NOMO-1 treated with dmso at 0.1 percent for 144 hours (cell line): ENCODE data around the gene DEAF1.

Source experiments
- DNase-seq: peaks from one replicate; lab custom pipeline; 2025; ENCODE audit not compliant: unreplicated experiment; lab: John Stamatoyannopoulos, UW

The DEAF1 gene

GRCh38 chr11:626475-627307 lies 68.3 kb downstream of the DEAF1 start, which contains the start of gene SCT:
SCT (minus strand) TSS chr11:627181; CDS start chr11:627143, 38 bp downstream.
- no peak for DNase-seq

- DNase-seq = no peak
Observed at GRCh38 chr11:625636-626268, 69.3 kb downstream of the DEAF1 start.

GRCh38 chr11:624705-625635 lies 70.1 kb downstream of the DEAF1 start, which contains the start of gene CDHR5:
CDHR5 (minus strand) TSS chr11:624955; CDS start chr11:624902, 53 bp downstream.
- DNase-seq = no peak

- DNase-seq = no peak
Observed at GRCh38 chr11:623999-624704, 70.9 kb downstream of the DEAF1 start.

DNA sequence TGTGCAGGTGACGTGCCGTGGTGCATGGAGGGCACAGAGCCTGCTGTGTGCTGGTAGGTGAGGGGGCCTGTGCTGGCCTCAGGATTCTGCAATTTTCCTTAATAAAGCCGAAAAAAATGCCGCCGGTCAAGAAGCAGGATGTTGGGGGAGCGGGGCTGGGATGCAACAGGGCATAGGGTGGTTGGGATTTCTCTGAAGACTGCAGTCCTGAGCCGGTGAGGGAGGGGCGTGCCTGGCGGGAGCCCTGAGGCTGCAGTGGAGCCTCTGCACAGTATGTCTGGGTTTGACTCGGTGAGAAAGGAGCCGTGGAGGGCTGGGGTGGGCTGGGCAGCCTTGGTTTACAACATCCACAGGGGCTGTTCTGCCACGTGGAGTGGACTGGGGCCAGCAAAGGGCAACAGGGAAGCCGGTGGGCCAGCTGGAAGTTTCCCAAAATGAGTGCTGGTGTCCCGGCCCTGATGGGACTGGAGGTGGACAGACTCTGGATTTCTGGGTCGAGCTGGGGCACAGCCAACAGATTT lies 71.6 kb downstream of the DEAF1 start:
- DNase-seq = no peak

GRCh38 chr11:621838-622237 lies 73.2 kb downstream of the DEAF1 start:
- DNase-seq = no peak

DNA sequence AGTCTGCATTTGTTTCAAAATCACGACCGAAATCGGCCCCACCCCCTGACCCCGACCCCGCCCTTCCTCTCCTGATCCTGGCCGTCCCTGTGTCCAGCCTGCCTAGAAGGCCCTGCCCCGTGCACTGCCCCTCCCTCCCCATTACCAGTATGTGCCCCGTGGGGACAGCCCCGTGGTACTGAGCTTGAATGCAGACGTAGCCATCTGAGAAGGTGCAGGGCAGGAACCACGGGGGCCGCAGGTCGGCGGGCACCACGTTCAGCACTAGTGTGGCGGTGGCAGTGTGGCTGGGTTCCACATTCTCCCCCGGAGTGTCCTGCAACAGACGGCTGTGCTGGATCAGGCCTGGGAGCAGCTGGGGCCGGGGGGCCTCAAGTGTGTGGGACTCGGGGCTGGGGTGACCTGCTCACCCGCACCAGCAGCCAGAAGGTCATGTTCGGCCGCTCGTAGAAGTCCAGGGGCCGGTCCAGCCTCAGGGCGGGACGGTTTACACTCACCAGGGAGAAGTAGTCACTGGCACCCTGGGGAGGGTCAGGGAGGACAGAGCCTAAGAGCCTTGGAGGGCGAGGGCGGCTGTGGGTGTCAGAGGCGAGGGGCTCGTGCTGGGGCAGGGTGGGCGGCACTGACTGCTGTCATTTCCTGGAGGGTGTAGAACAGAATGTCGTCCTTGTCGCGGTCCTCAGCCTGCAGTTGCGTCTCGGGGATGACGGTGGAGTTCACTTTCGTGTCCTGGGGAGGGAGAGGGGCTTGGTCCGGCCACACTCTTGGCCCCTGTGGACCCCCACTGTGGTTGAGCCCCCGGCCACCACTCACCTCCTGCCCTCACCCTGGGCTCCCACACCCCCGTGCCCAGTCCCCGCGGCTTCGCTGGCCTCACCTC lies 73.8 kb downstream of the DEAF1 start:
- no peak for DNase-seq

GRCh38 chr11:620201-620600 lies 74.8 kb downstream of the DEAF1 start:
- no peak for DNase-seq

DNA sequence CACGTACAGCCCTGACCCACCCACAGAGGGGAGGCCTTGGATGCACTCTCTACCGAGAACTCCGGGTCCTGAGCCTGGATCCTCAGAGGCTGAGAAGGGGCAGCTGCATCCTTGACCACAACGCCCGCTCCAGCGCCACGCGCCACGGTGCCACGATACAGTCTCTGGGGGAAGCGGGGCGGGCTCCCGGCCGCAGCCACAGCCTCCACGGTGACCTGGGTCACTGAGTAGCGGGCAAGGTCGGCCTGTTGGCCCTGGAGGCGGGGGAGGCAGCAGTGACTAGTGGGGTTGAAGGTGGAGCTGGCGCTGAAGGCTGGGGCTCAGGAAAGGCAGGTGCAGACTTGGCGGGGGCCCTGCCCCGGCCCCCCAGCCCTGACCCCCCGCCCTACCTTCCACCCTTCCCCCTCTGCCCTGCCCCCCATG lies 75.4 kb downstream of the DEAF1 start:
- DNase-seq = no peak

- DNase-seq = no peak
Observed at GRCh38 chr11:618856-619627, 76.0 kb downstream of the DEAF1 start.

- DNase-seq = no peak
Observed at GRCh38 chr11:617912-618682, 76.9 kb downstream of the DEAF1 start.

DNA sequence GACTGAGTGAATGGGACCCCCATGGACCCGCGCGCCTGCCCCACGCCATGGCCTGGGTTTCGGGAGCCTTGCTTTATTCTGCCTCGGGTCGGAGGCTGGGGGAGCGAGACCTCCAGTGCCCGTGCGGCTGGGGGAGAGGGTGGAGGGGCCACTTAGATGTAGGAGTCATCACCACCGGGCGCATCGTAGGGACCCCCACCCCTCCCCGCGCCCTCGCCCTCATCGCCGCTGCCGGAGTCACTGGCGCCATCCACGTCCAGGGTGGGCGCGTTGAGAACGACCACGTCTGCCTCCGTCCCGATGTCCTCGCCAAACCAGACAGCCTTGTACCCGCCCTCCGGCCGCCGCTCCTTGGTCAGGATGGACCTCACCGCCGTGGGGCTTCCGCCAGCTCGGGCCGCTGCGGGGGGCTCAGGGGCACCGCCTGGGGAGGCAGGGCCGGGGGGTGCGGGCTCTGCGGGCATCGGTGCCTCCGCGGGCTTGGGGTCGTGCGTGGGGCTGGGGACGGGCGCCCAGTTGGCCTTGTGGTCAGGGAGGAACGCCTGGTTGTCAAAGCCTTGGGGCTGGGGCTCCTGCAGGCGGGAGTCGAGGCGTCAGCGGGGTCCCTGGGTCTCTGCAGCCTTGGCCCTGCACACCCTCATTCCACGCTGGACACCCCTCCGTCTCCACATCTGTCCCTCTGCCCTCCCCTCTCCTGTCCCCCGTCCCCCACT lies 77.7 kb downstream of the DEAF1 start:
- DNase-seq = no peak

- DNase-seq = no peak
Observed at GRCh38 chr11:616320-617198, 78.5 kb downstream of the DEAF1 start.

DNA sequence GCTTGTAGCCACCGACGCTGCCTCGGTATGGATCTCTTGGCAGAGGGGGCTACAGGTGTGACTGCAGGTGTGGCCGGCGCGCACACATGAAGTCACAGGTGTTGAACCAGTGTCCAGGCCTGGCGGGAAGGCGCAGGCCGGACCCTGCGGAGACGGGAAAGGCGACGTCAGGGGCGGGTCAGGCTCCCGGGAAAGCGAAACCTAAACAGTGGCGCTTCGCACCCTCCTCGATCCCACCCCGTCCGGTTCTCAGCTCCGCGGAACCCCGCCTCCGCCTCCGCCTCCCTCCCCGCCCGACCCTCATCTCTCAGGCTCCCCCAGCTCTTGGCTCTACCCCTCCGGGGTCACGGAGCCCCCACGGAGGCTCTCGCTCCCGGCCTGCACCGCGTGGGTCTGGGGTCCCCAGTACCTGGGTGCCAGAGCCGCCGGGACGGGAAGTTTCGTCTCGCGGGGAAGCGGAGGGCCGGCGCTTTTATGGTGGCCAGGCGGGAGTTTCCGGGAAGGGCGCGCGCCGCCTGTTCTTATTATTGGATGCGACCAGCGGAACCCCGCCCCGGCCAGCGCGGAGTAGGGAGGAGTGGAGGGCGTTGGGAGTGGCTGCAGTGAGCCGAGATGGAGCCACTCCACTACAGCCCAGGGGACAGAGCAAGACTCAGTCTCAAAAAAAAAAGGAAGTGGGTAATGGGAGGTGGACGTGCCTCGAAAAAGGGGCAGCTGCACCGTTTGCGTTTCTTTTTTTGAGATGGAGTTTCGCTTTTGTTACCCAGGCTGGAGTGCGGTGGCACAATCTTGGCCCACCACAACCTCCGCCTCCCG lies 79.3 kb downstream of the DEAF1 start, which contains the start of gene IRF7:
TSS of gene IRF7 (minus strand) at position 447 of the 816 bp plus-strand sequence. CDS start 586 bp downstream, outside the sequence.
- peak; percentile 99 for DNase-seq
